B cell (primary cell): Measurements from ENCODE around the gene CCDC9B. TPM values are rescaled to one million over a fixed set of nuclear protein-coding genes. Genes with fewer than 3 reads are reported as not detected.
A peak's percentile ranks its signal among the peaks of the same experiment; 100 is the strongest.

Experiments used
- ATAC-seq: fragments of 200-7000 bp; cut with Tn5 transposase; one replicate; pipeline ENCODE4 v1.10.0; 2021; ENCODE audit warnings: low read depth, mild to moderate bottlenecking, moderate number of reproducible peaks, moderate library complexity
- CTCF ChIA-PET: fragments of 350-600 bp; sonication (Branson Sonifier 250); formaldehyde crosslinking; loops from one replicate; lab custom pipeline; 2021; ENCODE audit warnings: antibody characterized with exemption, inconsistent platforms; lab: Charles Lee
- POLR2A ChIA-PET: fragments of 350-600 bp; sonication (Branson Sonifier 250); formaldehyde crosslinking; loops from one replicate; lab custom pipeline; 2021; ENCODE audit warnings: antibody characterized with exemption; lab: Charles Lee
- DNase-seq: peaks from one replicate; pipeline ENCODE4 v3.0.0; 2013
- H2AFZ ChIP-seq: 2 replicates; pipeline ENCODE4 v1.6.1; 2012; ENCODE audit warnings: mild to moderate bottlenecking, low read depth, low read length; ENCODE audit not compliant: insufficient read depth, poor library complexity, severe bottlenecking
- H3K27ac ChIP-seq, 2 donors: 1 replicate in 1 of 2; 2 replicates in 1 of 2; pipeline ENCODE4 v1.5.1; 2012 to 2013; ENCODE audit warnings: low read length in 2 of 2, mild to moderate bottlenecking in 2 of 2, moderate library complexity in 1 of 2
- H3K27me3 ChIP-seq, 4 experiments: fragments of 200-600 bp in 1 of 4; sonication (generic) in 1 of 4; replicated peaks in 1 of 4; 1 replicate in 2 of 4; 2 replicates in 2 of 4; pipeline versions ENCODE4 v1.6.1 to v1.7.0; 2013 to 2016; ENCODE audit warnings: low read length in 3 of 4, mild to moderate bottlenecking in 2 of 4, mixed read lengths in 1 of 4, moderate library complexity in 1 of 4; ENCODE audit not compliant: insufficient read depth in 4 of 4, control insufficient read depth in 3 of 4; ENCODE audit errors: control extremely low read depth in 1 of 4
- H3K36me3 ChIP-seq, 2 experiments: replicated peaks in 1 of 2; 1 replicate in 1 of 2; 2 replicates in 1 of 2; pipeline versions ENCODE4 v1.6.1 to v1.7.1; 2013; ENCODE audit warnings: low read length in 1 of 2; ENCODE audit not compliant: insufficient read depth in 2 of 2, control insufficient read depth in 1 of 2; ENCODE audit errors: control extremely low read depth in 1 of 2, extremely low read depth in 1 of 2
- H3K4me1 ChIP-seq, 2 donors: fragments of 200-600 bp in 1 of 2; sonication (generic) in 1 of 2; 1 replicate in 1 of 2; 2 replicates in 1 of 2; pipeline versions ENCODE4 v1.5.1 to v1.6.1; 2013 to 2017; ENCODE audit warnings: low read length in 2 of 2; ENCODE audit not compliant: control insufficient read depth in 2 of 2, insufficient read depth in 2 of 2
- H3K4me2 ChIP-seq: replicated peaks from 2 replicates; pipeline ENCODE3; 2012; ENCODE audit warnings: mild to moderate bottlenecking, low read depth, low read length; ENCODE audit not compliant: poor library complexity, severe bottlenecking
- H3K4me3 ChIP-seq, 5 experiments: fragments of 200-600 bp in 1 of 5; sonication (generic) in 1 of 5; 1 replicate in 3 of 5; 2 replicates in 2 of 5; pipeline versions ENCODE4 v1.5.1 to v1.7.0; 2011 to 2016; ENCODE audit warnings: low read length in 4 of 5, mild to moderate bottlenecking in 4 of 5, low read depth in 2 of 5, control low read depth in 1 of 5, moderate library complexity in 1 of 5; ENCODE audit not compliant: insufficient read depth in 1 of 5; ENCODE audit errors: control extremely low read depth in 1 of 5, extremely low read depth in 1 of 5
- H3K79me2 ChIP-seq: fragments of 200-600 bp; sonication (generic); one replicate; pipeline ENCODE4 v1.6.0; 2016; ENCODE audit warnings: low read length; ENCODE audit not compliant: control insufficient read depth, insufficient read depth
- H3K9ac ChIP-seq: fragments of 200-600 bp; sonication (generic); 2 replicates; pipeline ENCODE4 v1.6.1; 2017; ENCODE audit warnings: mild to moderate bottlenecking, low read length, moderate library complexity
- H3K9me3 ChIP-seq, 3 donors: one replicate each; pipeline versions ENCODE4 v1.6.1 to v1.7.1; 2013; ENCODE audit warnings: low read length in 2 of 3; ENCODE audit not compliant: control insufficient read depth in 2 of 3, insufficient read depth in 1 of 3; ENCODE audit errors: control extremely low read depth in 1 of 3
- H4K20me1 ChIP-seq: 2 replicates; pipeline ENCODE4 v1.6.0; 2012; ENCODE audit warnings: mild to moderate bottlenecking, low read length; ENCODE audit not compliant: insufficient read depth, control insufficient read depth, poor library complexity, severe bottlenecking
- H3K27ac Mint-ChIP-seq: one replicate; pipeline ENCODE4 v1.8.0; 2021; ENCODE audit warnings: mixed read lengths
- H3K27me3 Mint-ChIP-seq: one replicate; pipeline ENCODE4 v1.8.0; 2021; ENCODE audit warnings: mixed read lengths
- H3K4me1 Mint-ChIP-seq: one replicate; pipeline ENCODE4 v1.8.0; 2021; ENCODE audit warnings: mixed read lengths
- H3K4me3 Mint-ChIP-seq: one replicate; pipeline ENCODE4 v1.8.0; 2021; ENCODE audit warnings: mixed read lengths
- H3K9me3 Mint-ChIP-seq: one replicate; pipeline ENCODE4 v1.8.0; 2022; ENCODE audit warnings: mixed read lengths; ENCODE audit not compliant: insufficient read depth
- EZH2 ChIP-seq: IDR thresholded peaks from 2 replicates; pipeline ENCODE4 v1.6.1; 2012; ENCODE audit warnings: borderline replicate concordance, low read depth, mild to moderate bottlenecking, moderate library complexity, low read length; ENCODE audit not compliant: insufficient read depth, poor library complexity, severe bottlenecking
- whole genome bisulfite sequencing: methylation state at CpG from one replicate; pipeline ENCODE4 v1.1.5; 2013; ENCODE audit warnings: missing lambda C conversion rate; ENCODE audit not compliant: insufficient coverage; 5-methylcytosine and 5-hydroxymethylcytosine counted together
- intact Hi-C: fragments of 100-400 bp; cut with micrococcal nuclease; formaldehyde crosslinking; loops from one replicate; pipeline ENCODE4 v1.10.0; 2022
- polyA plus RNA-seq: library from polyadenylated mRNA; depleted of rRNA; stranded (reverse); fragments of >200 nt; gene quantifications from 2 replicates; pipeline ENCODE4 v1.2.3, GENCODE V29; 2012
- total RNA-seq, 2 donors: library from RNA; stranded (reverse); fragments of 120-200 nt in 1 of 2; gene quantifications; 1 replicate in 1 of 2; 2 replicates in 1 of 2; pipeline versions ENCODE4 v1.2.3 to v1.2.4, GENCODE V29; 2013 to 2022
- TF ChIP-seq, protein P1 (sequence below): fragments of 200-600 bp; IDR thresholded peaks from one replicate; pipeline ENCODE4 v1.8.0; 2022; ENCODE audit warnings: antibody characterized with exemption, mild to moderate bottlenecking

CCDC9B gene
- total and polyA plus RNA-seq, 2 donors (not counting 1 experiment from before 2014, with no cell fraction given) = 1.6 to 2.4 TPM

DNA sequence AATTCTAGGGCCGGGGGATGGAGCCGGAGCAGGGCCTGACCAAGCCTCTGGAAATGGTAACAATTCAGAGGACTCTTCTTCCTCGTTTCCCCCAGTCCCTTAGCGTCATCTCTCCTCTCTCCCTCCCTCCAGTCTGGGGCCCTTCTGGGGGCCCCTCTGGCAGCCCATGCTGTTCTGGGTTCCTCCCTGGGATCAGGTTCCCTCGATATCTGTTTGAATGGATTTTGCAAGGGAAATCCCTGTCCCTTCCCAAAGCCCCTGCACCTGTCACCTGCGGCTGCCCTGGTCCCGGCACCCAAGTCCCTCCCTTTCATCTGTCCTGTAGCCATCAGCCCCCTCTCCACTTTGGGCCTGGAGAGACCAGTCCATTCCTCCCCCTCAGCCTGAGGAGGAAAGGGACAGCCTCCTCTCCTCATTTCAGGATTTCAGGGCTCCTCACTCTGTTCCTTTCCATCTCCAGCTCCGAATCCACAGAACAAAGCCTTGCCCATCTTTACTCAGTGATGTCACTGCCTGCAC is 31.3 kb downstream of the CCDC9B start:
- Histone ChIP-seq H3K27me3 (no peaks in the 10 kb centered on the region), H2AFZ (peak overlapping the region; percentile 92), H3K79me2 (peaks cover 24% of the 10 kb centered on the region), H3K4me2 (peak overlapping the region; percentile 92), H3K4me3 (peak overlapping the region in 2 of 5 experiments; percentile 82 to 98), H4K20me1 (no peaks in the 10 kb centered on the region), H3K36me3 (peaks cover 0 to 4% of the 10 kb centered on the region in 2 experiments), H3K9me3 (no peaks in the 10 kb centered on the region), H3K27ac (peak overlapping the region; percentile 77 to 96), H3K9ac (peak overlapping the region; percentile 92), H3K4me1 (peaks cover 25 to 46% of the 10 kb centered on the region in 2 donors)
- TF ChIP-seq, protein P1, sequence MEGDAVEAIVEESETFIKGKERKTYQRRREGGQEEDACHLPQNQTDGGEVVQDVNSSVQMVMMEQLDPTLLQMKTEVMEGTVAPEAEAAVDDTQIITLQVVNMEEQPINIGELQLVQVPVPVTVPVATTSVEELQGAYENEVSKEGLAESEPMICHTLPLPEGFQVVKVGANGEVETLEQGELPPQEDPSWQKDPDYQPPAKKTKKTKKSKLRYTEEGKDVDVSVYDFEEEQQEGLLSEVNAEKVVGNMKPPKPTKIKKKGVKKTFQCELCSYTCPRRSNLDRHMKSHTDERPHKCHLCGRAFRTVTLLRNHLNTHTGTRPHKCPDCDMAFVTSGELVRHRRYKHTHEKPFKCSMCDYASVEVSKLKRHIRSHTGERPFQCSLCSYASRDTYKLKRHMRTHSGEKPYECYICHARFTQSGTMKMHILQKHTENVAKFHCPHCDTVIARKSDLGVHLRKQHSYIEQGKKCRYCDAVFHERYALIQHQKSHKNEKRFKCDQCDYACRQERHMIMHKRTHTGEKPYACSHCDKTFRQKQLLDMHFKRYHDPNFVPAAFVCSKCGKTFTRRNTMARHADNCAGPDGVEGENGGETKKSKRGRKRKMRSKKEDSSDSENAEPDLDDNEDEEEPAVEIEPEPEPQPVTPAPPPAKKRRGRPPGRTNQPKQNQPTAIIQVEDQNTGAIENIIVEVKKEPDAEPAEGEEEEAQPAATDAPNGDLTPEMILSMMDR = no peak
- TF ChIP-seq EZH2 = no peak
- POLR2A ChIA-PET = interaction anchor here (0.9 to 2.9 kb wide), 7 partner anchors 14 to 203 kb away, joined by 3 to 14 read pairs (median 6); partner anchors contain the start of genes ANKRD63, BAHD1 and INAFM2
- DNase-seq = no peak
- no peak for ATAC-seq
- CTCF ChIA-PET = interaction anchor here (0.9 to 14.9 kb wide), 19 partner anchors 8 to 625 kb away, joined by 3 to 227 read pairs (median 5); partner anchors contain the start of genes ANKRD63, CCDC9B, INAFM2 and IVD
- intact Hi-C loops = no loop called here
- Mint-ChIP-seq H3K27ac (peak overlapping the region; percentile 99), H3K4me3 (peak overlapping the region; percentile 98), H3K4me1 (peaks cover 50% of the 10 kb centered on the region), H3K9me3 (no peaks in the 10 kb centered on the region), H3K27me3 (no peaks in the 10 kb centered on the region)
- WGBS = 83% methylated on average over 8 of the region's 8 CpGs
